Skin epidermis (tissue), 12 donors: Measurements from ENCODE around the gene OR5T2.
"Not testable (repeated sequence)": the region's sequence is repeated elsewhere in the genome, so short reads cannot be mapped to it uniquely, and the experiment has no call there.

ENCODE experiments used
- H3K27ac ChIP-seq, 21 experiments: fragments of 200-600 bp; sonication (generic) in 11 of 21; one replicate each; pipeline ENCODE4 v1.5.0; 2020; ENCODE audit warnings: mild to moderate bottlenecking in 3 of 21, inconsistent platforms in 2 of 21, moderate library complexity in 2 of 21
- H3K4me3 ChIP-seq, 7 experiments: fragments of 200-600 bp; sonication (generic) in 2 of 7; one replicate each; pipeline ENCODE4 v1.5.0; 2020; ENCODE audit warnings: inconsistent platforms in 2 of 7, mild to moderate bottlenecking in 2 of 7, moderate library complexity in 1 of 7

OR5T2 gene

DNA sequence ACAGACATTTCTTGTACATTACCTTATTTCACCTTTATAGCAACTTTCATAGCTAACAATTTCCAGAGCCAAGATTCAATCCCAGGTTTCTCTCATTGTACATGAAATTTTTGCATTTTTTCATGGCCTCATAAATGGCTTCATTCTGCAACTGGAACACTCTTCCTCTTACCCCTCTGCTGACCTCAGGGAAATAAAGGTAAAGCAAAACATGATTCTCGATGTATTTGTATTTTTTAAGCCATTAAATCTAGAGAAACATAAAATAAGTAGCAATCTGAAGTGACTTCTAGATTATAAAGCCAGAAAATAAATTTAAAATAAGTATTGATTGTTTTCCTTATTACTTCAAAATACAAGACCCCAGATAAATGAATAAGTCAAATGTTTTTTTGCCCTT is at the start of gene OR5T2:
Gene OR5T2 (minus strand): TSS at position 101 of the 400 bp plus-strand sequence. CDS start 1,193 bp downstream, outside the sequence.
- H3K27ac ChIP-seq, result no peak within 1 kb of the TSS
- no peak within 1 kb of the TSS for H3K4me3 ChIP-seq

- Histone ChIP-seq H3K27ac (no peak within 1 kb of the TSS), H3K4me3 (no peak within 1 kb of the TSS)
Measured at GRCh38 chr11:56273854-56274253, 39.8 kb upstream of the OR5T2 start, which contains the start of gene OR5T1. TSS of gene OR5T1 (plus strand) at chr11:56274154. CDS start at chr11:56275639, 1,485 bp downstream.

- H3K27ac ChIP-seq, result no peak overlapping the region
Measured at GRCh38 chr11:56271092-56271491, 37.0 kb upstream of the OR5T2 start.

GRCh38 chr11:56251954-56252353 is 17.9 kb upstream of the OR5T2 start, which contains the start of gene OR5T3:
TSS of gene OR5T3 (plus strand) at chr11:56252254. CDS start at chr11:56252254, 0 bp downstream.
- no peak within 1 kb of the TSS for H3K27ac ChIP-seq
- H3K4me3 ChIP-seq, result no peak within 1 kb of the TSS

More at GRCh38 chr11:56271092-56271491, 37.0 kb upstream of the OR5T2 start:
- H3K4me3 ChIP-seq, result no peak overlapping the region

DNA sequence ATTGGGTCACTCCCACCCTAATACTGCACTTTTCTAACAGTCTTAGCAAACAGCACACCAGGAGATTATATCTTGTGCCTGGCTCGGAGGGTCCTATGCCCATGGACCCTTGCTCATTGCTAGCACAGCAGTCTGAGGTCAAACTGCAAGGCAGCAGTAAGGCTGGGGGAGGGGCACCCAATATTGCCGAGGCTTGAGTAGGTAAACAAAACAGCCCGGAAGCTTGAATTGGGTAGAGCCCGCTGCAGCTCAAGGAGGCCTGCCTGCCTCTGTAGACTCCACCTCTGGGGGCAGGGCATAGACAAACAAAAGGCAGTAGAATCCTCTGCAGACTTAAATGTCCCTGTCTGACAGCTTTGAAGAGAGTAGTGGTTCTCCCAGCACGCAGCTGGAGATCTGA is 14.3 kb downstream of the OR5T2 start:
- not testable (repeated sequence) for H3K27ac ChIP-seq, H3K4me3 ChIP-seq

- no peak overlapping the region for H3K4me3 ChIP-seq
Measured at GRCh38 chr11:56214537-56214936, 19.5 kb downstream of the OR5T2 start.

GRCh38 chr11:56207790-56208189 is 26.3 kb downstream of the OR5T2 start:
- no peak overlapping the region for H3K27ac ChIP-seq
- H3K4me3 ChIP-seq, result no peak overlapping the region

More at GRCh38 chr11:56214537-56214936, 19.5 kb downstream of the OR5T2 start:
- H3K27ac ChIP-seq, result no peak overlapping the region

GRCh38 chr11:56197367-56197766 is 36.7 kb downstream of the OR5T2 start:
- H3K4me3 ChIP-seq, result no peak overlapping the region
- no peak overlapping the region for H3K27ac ChIP-seq

GRCh38 chr11:56196705-56197104 is 37.4 kb downstream of the OR5T2 start:
- no peak overlapping the region for H3K27ac ChIP-seq
- no peak overlapping the region for H3K4me3 ChIP-seq

- Histone ChIP-seq H3K4me3 (no peak overlapping the region), H3K27ac (no peak overlapping the region)
Measured at GRCh38 chr11:56188602-56189001, 45.5 kb downstream of the OR5T2 start.

GRCh38 chr11:56183459-56183858 is 50.6 kb downstream of the OR5T2 start:
- Histone ChIP-seq H3K4me3 (no peak overlapping the region), H3K27ac (no peak overlapping the region)
